PC-9 (cell line): ENCODE measurements around the gene LPIN2. TPM values are rescaled to one million over a fixed set of nuclear protein-coding genes. Genes with fewer than 3 reads are reported as not detected.

Experiments used
- BruUV-seq: library from RNA; stranded (reverse); fragments of 400-500 nt; replicated peaks from 2 replicates; lab custom pipeline; 2021; lab: Mats Ljungman, UMichigan
- CTCF ChIA-PET: fragments of 300-600 bp; sonication (Branson Sonifier 250); formaldehyde crosslinking; loops from one replicate; lab custom pipeline; 2022; ENCODE audit warnings: antibody characterized with exemption; lab: Charles Lee
- POLR2A ChIA-PET: fragments of 300-600 bp; sonication (Branson Sonifier 250); formaldehyde crosslinking; loops from one replicate; lab custom pipeline; 2022; ENCODE audit warnings: antibody characterized with exemption; ENCODE audit not compliant: unreplicated experiment; lab: Charles Lee
- DNase-seq, 2 experiments: peaks; one replicate each; pipeline versions ENCODE4 v3.0.0 to v3.0.0-alpha.2; 2015 to 2022; ENCODE audit warnings: mixed read lengths in 1 of 2
- H2AFZ ChIP-seq: fragments of 200-600 bp; sonication (generic); 2 replicates; pipeline ENCODE4 v1.8.1; 2017; ENCODE audit warnings: antibody characterized with exemption
- H3F3A ChIP-seq: fragments of 200-600 bp; sonication (generic); 2 replicates; pipeline ENCODE4 v1.8.1; 2017; ENCODE audit warnings: antibody characterized with exemption, mild to moderate bottlenecking, low read depth; ENCODE audit not compliant: insufficient read depth
- H3K27ac ChIP-seq: fragments of 200-600 bp; sonication (generic); 2 replicates; pipeline ENCODE4 v1.6.1; 2016; ENCODE audit warnings: mixed run types
- H3K27me3 ChIP-seq: fragments of 200-600 bp; sonication (generic); 2 replicates; pipeline ENCODE4 v1.6.1; 2016; ENCODE audit warnings: low read depth, mixed run types; ENCODE audit not compliant: insufficient read depth
- H3K36me3 ChIP-seq: fragments of 200-600 bp; sonication (generic); 2 replicates; pipeline ENCODE4 v1.6.1; 2016; ENCODE audit warnings: low read depth, mixed run types
- H3K4me1 ChIP-seq: fragments of 200-600 bp; sonication (generic); replicated peaks from 2 replicates; pipeline ENCODE4 v1.6.1; 2016; ENCODE audit warnings: mixed run types; ENCODE audit not compliant: insufficient read depth
- H3K4me2 ChIP-seq: fragments of 200-600 bp; sonication (generic); 2 replicates; pipeline ENCODE4 v1.6.1; 2017; ENCODE audit warnings: mixed run types
- H3K4me3 ChIP-seq: fragments of 200-600 bp; sonication (generic); 2 replicates; pipeline ENCODE4 v1.6.1; 2016; ENCODE audit warnings: mixed run types
- H3K79me2 ChIP-seq: fragments of 200-600 bp; sonication (generic); 2 replicates; pipeline ENCODE4 v1.6.1; 2017; ENCODE audit warnings: low read depth, mixed run types
- H3K9me2 ChIP-seq: fragments of 200-600 bp; sonication (generic); 2 replicates; pipeline ENCODE4 v1.8.1; 2017; ENCODE audit warnings: mild to moderate bottlenecking; ENCODE audit not compliant: insufficient read depth
- H3K9me3 ChIP-seq: fragments of 200-600 bp; sonication (generic); 2 replicates; pipeline ENCODE4 v1.8.1; 2016; ENCODE audit warnings: low read depth; ENCODE audit not compliant: insufficient read depth
- H4K20me1 ChIP-seq: fragments of 200-600 bp; sonication (generic); 2 replicates; pipeline ENCODE4 v1.8.1; 2017; ENCODE audit not compliant: insufficient read depth
- CTCF ChIP-seq: fragments of 200-600 bp; sonication (generic); conservative IDR thresholded peaks from 2 replicates; pipeline ENCODE4 v1.6.1; 2017; ENCODE audit warnings: mixed run types, antibody characterized with exemption, mild to moderate bottlenecking, moderate library complexity
- EZH2 ChIP-seq: fragments of 200-600 bp; sonication (generic); IDR thresholded peaks from 2 replicates; pipeline ENCODE4 v1.8.0; 2017; ENCODE audit warnings: antibody characterized with exemption, low read depth
- intact Hi-C: fragments of 100-400 bp; cut with micrococcal nuclease; formaldehyde crosslinking; loops from one replicate; pipeline ENCODE4 v1.10.0; 2022; ENCODE audit not compliant: unreplicated experiment
- total RNA-seq: library from RNA; stranded (reverse); gene quantifications from 2 replicates; pipeline ENCODE4 v1.2.3, GENCODE V29; 2021

The LPIN2 gene
- total RNA-seq, 1 experiment from 2014 or later: 15.0 TPM

GRCh38 chr18:3048820-3049349 lies 35.9 kb upstream of the LPIN2 start:
- POLR2A ChIA-PET: no interaction called here
- Histone ChIP-seq H3K27ac (no peak overlapping the region), H2AFZ (no peak overlapping the region), H3K4me2 (no peak overlapping the region), H3K79me2 (no peaks in the 10 kb centered on the region), H3F3A (peaks cover 28% of the 10 kb centered on the region), H3K9me3 (no peaks in the 10 kb centered on the region), H3K4me1 (peaks cover 44% of the 10 kb centered on the region), H4K20me1 (no peaks in the 10 kb centered on the region), H3K27me3 (no peaks in the 10 kb centered on the region), H3K9me2 (no peaks in the 10 kb centered on the region), H3K4me3 (no peak overlapping the region), H3K36me3 (no peaks in the 10 kb centered on the region)
- TF ChIP-seq EZH2 (no peak), CTCF (no peak)
- no TSS peak for BruUV-seq
- CTCF ChIA-PET: no interaction called here
- intact Hi-C loops: no loop called here
- DNase-seq: no peak

- H3K4me1 ChIP-seq: peaks cover 44% of the 10 kb centered on the region
- TF ChIP-seq EZH2: no peak
- no peak for TF ChIP-seq CTCF
- no peaks in the 10 kb centered on the region for H4K20me1 ChIP-seq
- DNase-seq: no peak
- ChIA-PET CTCF (no interaction called here), POLR2A (no interaction called here)
- H3K27me3 ChIP-seq: no peaks in the 10 kb centered on the region
- H3F3A ChIP-seq: peaks cover 28% of the 10 kb centered on the region
- no peaks in the 10 kb centered on the region for H3K9me3 ChIP-seq
- H2AFZ ChIP-seq: no peak overlapping the region
- H3K79me2 ChIP-seq: no peaks in the 10 kb centered on the region
- H3K4me3 ChIP-seq: no peak overlapping the region
- H3K27ac ChIP-seq: no peak overlapping the region
- H3K4me2 ChIP-seq: no peak overlapping the region
- intact Hi-C loops: no loop called here
- BruUV-seq: no TSS peak
- no peaks in the 10 kb centered on the region for H3K36me3 ChIP-seq
- H3K9me2 ChIP-seq: no peaks in the 10 kb centered on the region
Observed at GRCh38 chr18:3048121-3048520, 35.2 kb upstream of the LPIN2 start.

GRCh38 chr18:3046216-3046808 lies 33.4 kb upstream of the LPIN2 start:
- Histone ChIP-seq H3K27me3 (no peaks in the 10 kb centered on the region), H3K9me2 (no peaks in the 10 kb centered on the region), H3K9me3 (no peaks in the 10 kb centered on the region), H3K27ac (no peak overlapping the region), H3K4me3 (no peak overlapping the region), H4K20me1 (no peaks in the 10 kb centered on the region), H3K36me3 (no peaks in the 10 kb centered on the region), H3K4me1 (peaks cover 38% of the 10 kb centered on the region), H2AFZ (no peak overlapping the region), H3K79me2 (no peaks in the 10 kb centered on the region), H3F3A (peaks cover 12% of the 10 kb centered on the region; the same call in 1 of the 2 replicates), H3K4me2 (no peak overlapping the region)
- DNase-seq: no peak
- CTCF ChIA-PET: no interaction called here
- TF ChIP-seq CTCF: no peak
- POLR2A ChIA-PET: no interaction called here
- no TSS peak for BruUV-seq
- intact Hi-C loops: no loop called here
